Kidney epithelial cell (primary cell): ENCODE data around the gene VSTM2B. TPM values are rescaled to one million over a fixed set of nuclear protein-coding genes. Genes with fewer than 3 reads are reported as not detected.

ENCODE experiments used
- DNase-seq: peaks from one replicate; pipeline ENCODE4 v3.0.0-alpha.2; 2010; ENCODE audit warnings: low read depth
- H3K27me3 ChIP-seq: 2 replicates; pipeline ENCODE4 v1.6.0; 2011; ENCODE audit warnings: low read length; ENCODE audit not compliant: control insufficient read depth, insufficient read depth
- H3K36me3 ChIP-seq: 2 replicates; pipeline ENCODE4 v1.5.1; 2011; ENCODE audit warnings: low read length; ENCODE audit not compliant: control insufficient read depth, insufficient read depth
- H3K4me3 ChIP-seq: 2 replicates; pipeline ENCODE4 v1.5.1; 2011; ENCODE audit warnings: low read depth, mild to moderate bottlenecking, control low read depth, low read length
- total RNA-seq: library from RNA; depleted of rRNA; stranded (reverse); fragments of >200 nt; gene quantifications from 2 replicates; pipeline ENCODE4 v1.2.3, GENCODE V29; 2015
- TF ChIP-seq, protein P1 (sequence below): IDR thresholded peaks from 2 replicates; pipeline ENCODE4 v1.5.1; 2011; ENCODE audit warnings: mild to moderate bottlenecking, moderate library complexity, low read length, control low read depth, inconsistent platforms; ENCODE audit not compliant: insufficient read depth, poor library complexity, severe bottlenecking

Gene VSTM2B
- total RNA-seq, 1 donor from 2014 or later: not detected

DNA sequence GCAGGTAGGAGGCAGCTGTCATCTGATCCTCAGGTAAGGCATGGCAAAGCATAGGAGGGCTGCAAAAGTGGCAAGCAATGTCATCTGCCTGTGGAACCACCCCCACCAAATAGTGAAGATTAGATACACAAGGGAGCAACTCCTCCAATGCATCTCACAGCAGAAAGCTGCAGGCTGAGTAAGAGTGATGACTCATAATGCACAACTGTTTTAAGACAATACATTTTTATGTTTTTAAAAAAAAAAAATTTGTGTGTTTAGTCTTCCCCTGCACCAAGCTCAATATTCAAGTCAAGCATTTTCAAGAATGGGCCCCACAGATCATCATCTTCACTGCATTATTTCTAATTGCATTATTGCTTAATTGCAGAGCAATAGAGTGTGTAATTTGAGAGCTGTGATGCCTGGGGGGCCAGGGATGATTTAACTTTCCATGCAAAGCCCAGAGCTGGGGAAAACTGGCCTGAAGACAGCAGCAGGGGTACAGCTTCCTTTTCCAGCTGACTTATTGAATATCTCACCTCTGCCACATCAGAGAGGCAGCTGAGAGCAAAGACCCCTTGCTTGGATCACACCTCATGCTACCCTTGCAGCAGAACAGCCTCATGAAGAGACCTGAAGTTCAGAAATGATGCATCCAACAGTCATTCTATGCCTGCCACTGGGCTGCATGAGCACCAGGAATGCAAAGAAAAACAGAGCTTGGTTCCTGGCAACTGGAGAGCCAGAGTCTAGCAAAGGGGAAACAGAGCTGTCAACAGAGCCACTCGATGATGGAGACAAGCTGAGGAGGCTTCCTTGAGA, 57.6 kb downstream of the VSTM2B start:
- Histone ChIP-seq H3K27me3 (no peaks in the 10 kb centered on the region), H3K4me3 (no peak overlapping the region), H3K36me3 (no peaks in the 10 kb centered on the region)
- TF ChIP-seq, protein P1, sequence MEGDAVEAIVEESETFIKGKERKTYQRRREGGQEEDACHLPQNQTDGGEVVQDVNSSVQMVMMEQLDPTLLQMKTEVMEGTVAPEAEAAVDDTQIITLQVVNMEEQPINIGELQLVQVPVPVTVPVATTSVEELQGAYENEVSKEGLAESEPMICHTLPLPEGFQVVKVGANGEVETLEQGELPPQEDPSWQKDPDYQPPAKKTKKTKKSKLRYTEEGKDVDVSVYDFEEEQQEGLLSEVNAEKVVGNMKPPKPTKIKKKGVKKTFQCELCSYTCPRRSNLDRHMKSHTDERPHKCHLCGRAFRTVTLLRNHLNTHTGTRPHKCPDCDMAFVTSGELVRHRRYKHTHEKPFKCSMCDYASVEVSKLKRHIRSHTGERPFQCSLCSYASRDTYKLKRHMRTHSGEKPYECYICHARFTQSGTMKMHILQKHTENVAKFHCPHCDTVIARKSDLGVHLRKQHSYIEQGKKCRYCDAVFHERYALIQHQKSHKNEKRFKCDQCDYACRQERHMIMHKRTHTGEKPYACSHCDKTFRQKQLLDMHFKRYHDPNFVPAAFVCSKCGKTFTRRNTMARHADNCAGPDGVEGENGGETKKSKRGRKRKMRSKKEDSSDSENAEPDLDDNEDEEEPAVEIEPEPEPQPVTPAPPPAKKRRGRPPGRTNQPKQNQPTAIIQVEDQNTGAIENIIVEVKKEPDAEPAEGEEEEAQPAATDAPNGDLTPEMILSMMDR: no peak
- DNase-seq: no peak

DNA sequence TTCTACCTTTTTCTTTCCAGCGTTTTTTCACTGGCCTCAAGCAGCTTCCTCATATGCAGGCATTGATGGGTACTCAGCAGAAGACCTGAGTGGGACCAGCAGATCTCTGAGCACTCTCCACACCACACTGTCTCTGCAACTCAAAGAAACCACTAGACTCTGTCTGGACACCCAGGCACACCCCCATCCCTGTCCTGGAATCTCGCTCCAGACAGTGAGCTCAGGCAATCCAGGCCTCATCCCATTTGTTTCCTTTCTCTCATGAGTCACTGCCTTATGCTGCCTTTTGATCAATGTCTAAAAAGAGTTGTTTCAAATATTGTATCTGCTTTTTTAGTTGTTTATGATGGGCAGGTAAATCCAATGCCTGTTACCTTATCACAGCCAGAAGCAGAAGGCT, 60.6 kb downstream of the VSTM2B start:
- TF ChIP-seq, protein P1: no peak
- peaks cover 4% of the 10 kb centered on the region for H3K27me3 ChIP-seq
- no peak for DNase-seq
- no peaks in the 10 kb centered on the region for H3K36me3 ChIP-seq
- no peak overlapping the region for H3K4me3 ChIP-seq

DNA sequence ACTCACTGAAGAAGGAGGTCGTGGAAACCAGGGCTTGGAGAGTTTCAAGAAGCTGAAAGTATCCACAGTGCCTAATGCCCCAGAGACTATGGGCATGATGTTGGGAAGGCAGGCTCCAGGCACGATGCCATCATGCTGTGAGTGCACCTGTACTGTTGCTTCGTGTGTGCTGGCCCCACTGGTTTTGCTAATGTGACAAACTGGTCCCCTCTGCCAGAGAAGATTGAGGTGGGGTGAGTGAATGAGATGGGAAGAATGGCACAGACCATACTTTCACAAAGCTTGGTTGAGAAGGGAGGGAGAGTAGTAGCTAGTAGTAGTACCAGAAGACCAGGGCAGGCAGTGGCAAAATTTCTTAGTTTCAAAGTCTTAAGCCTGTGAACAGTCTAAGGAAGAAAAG, 61.3 kb downstream of the VSTM2B start:
- Histone ChIP-seq H3K36me3 (no peaks in the 10 kb centered on the region), H3K27me3 (peaks cover 6% of the 10 kb centered on the region), H3K4me3 (no peak overlapping the region)
- TF ChIP-seq, protein P1: no peak
- DNase-seq: no peak

DNA sequence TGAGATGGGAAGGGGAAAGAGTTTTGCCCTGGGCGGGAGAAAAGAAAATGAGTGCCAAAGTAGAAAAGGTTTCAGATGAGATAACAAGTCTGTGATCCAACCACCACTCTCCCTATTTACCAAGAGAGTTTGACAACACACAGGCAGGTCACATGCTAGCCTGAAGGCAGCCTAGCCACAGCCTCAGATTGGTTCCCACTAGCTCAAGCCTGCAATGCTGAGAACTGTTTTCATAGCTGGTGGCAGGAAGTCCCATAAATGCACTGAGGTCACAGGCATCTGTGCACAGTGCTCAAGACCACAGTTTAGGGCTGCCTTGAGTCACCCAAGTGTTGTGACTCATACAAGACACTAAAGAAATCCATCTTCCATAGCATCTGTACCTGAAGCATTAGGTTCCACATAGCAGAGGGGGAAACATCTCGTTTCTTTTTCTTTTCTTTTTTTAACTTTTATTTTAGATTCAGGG, 61.8 kb downstream of the VSTM2B start:
- no peak for DNase-seq
- TF ChIP-seq, protein P1: no peak
- H3K4me3 ChIP-seq: no peak overlapping the region
- no peaks in the 10 kb centered on the region for H3K36me3 ChIP-seq
- H3K27me3 ChIP-seq: peaks cover 6% of the 10 kb centered on the region

DNA sequence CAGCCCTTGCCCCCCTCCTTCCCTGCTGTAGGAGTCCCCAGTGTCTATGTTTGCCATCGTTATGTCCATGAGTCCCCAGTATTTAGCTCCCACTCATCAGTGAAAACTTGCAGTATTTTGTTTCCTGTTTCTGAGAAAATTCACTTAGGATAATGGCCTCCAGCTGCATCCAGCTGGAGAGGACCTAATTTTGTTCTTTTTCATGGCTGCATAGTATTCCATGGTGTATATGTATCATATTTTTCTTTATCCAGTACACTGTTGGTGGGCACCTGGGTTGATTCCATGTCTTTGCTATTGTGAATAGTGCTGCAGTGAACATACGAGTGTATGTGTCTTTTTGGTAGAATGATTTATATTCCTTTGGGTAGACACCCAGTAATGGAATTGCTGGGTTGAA, 62.3 kb downstream of the VSTM2B start:
- Histone ChIP-seq H3K27me3 (peaks cover 6% of the 10 kb centered on the region), H3K36me3 (no peaks in the 10 kb centered on the region), H3K4me3 (no peak overlapping the region)
- TF ChIP-seq, protein P1: no peak
- no peak for DNase-seq

DNA sequence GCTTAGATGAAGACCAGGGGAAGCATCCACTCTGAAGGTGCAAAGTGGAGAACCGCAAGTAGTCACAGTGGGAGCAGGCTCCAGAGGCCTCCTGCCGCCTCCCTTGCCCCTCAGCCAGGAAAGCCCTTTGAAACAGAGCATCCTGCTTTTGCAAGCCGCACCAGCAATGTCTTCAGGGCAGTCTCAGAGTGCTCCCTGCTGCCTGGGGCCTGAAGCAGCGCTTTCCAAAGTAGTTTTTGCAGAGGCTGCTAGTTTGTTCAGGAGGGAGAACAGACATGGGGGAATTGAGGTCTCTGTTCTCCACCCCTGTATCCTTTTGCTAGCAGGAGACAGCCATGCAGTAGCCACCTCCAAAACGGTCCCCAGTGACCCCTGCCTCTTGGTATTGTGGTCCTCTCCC, 64.5 kb downstream of the VSTM2B start:
- H3K27me3 ChIP-seq: peaks cover 6% of the 10 kb centered on the region

More for the DNA sequence above, 64.5 kb downstream of the VSTM2B start:
- TF ChIP-seq, protein P1: no peak
- H3K36me3 ChIP-seq: no peaks in the 10 kb centered on the region
- no peak overlapping the region for H3K4me3 ChIP-seq
- no peak for DNase-seq
